ENCODE results near the gene ADCY4.

DNA sequence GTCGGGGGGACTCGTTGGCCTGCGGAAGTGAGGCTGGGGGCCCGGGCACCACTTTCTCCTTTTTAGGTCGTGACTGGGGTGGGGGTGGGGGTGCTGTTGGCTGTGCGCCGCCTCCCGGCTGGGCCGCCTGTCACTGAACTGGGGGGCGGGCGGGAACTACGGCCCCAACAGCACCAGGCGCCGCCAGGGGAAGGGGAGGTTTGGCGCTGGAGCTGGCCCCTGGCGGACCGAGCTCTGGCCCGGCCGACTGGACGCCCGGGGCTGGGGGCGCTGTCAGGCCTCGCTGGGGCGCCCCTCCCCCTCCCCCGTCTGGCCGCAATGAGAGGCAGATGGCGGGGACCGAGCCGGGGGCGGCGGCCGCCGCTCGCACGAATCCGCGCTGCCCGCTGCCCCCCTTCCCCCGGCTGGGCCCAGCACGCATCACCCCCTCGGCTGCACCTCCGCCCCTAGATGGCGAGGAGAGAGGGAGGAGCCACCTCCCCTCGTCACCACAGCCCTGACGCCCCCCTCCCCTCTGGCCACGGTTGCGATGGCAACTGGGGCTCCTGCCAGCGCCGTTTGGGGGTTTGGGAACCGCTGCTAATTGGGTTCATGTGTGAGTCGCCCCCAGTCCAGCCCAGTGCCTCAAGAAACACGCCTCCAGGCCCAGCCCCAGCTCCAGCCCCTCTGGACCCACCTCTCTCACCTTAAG is 33.8 kb upstream of the ADCY4 start:
- TF ChIP-seq, protein P1, sequence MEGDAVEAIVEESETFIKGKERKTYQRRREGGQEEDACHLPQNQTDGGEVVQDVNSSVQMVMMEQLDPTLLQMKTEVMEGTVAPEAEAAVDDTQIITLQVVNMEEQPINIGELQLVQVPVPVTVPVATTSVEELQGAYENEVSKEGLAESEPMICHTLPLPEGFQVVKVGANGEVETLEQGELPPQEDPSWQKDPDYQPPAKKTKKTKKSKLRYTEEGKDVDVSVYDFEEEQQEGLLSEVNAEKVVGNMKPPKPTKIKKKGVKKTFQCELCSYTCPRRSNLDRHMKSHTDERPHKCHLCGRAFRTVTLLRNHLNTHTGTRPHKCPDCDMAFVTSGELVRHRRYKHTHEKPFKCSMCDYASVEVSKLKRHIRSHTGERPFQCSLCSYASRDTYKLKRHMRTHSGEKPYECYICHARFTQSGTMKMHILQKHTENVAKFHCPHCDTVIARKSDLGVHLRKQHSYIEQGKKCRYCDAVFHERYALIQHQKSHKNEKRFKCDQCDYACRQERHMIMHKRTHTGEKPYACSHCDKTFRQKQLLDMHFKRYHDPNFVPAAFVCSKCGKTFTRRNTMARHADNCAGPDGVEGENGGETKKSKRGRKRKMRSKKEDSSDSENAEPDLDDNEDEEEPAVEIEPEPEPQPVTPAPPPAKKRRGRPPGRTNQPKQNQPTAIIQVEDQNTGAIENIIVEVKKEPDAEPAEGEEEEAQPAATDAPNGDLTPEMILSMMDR (IDR thresholded peaks at IDR 0.05), result peak in 1 of 3 donors; percentile 37
- TF ChIP-seq EP300 (IDR thresholded peaks at IDR 0.05) (no peak), POLR2A (IDR thresholded peaks at IDR 0.05) (peak; percentile 82)

All from ovary (tissue), 3 donors.